GM19025 (cell line): ENCODE data around the gene CCDC74B.
"Not testable (repeated sequence)": the region's sequence is repeated elsewhere in the genome, so short reads cannot be mapped to it uniquely, and the experiment has no call there.

ENCODE experiments used
- ATAC-seq: cut with Tn5 transposase; IDR thresholded peaks from one replicate; pipeline ENCODE4 v1.9.1; 2021; ENCODE audit warnings: mild to moderate bottlenecking, low read depth, moderate library complexity; ENCODE audit not compliant: unreplicated experiment

CCDC74B gene

DNA sequence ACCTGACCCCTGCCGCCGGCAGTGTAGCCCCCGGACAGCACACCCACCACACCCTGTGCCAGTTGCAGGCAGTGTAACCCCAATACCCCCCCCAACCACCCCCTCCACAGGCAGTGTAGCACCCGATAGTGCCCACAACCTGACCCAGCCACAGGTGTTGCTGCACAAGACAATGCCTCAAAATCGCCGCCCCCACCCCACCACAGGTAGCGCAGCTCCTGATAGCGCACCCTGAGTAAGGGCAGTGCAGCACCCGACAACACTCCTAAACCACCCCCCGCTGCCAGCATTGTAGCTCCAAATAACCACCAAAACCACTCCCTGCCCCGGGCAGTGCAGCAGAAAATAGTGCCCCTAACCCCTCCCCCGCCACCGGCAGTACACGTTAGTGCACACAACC lies 16.4 kb downstream of the CCDC74B start:
- not testable (repeated sequence) for ATAC-seq

DNA sequence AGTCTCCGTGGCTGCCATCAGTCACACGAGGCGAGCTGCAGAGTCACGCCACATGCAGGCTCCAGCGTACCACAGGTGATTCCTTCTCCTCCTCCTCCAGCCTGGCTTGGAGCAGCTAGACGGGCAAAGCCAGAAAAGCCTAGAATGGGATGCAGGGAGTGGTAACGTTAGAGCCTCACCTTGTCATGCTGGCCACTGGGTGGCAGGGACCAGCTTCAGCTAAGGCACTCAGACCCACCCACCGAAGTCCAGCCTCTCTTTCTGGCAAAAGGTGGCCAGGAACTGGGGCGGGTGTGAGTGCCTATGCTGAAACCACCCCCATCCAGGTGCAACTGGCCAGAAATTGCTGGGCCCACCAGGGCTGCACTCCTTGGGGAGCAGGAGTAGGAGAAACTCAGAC lies 17.2 kb downstream of the CCDC74B start:
- ATAC-seq, result not testable (repeated sequence)

DNA sequence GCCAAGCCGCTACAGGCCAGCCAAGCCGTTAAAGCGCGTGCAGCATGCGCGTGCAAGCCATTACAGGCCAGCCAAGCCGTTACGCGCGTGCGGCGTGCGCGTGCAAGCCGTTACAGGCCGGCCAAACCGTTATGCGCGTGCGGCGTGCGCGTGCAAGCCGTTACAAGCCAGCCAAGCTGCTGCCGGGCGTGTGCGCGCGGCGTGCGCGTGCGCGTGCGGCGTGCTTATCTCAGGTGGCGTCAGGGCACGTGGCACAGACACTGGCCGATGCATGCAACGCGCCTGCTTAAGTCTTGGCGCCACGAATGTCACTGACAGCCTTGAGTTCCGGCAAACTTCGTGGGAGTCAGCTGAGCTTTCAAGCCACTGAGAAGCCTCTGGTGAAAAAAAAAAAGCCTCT lies 24.0 kb downstream of the CCDC74B start:
- not testable (repeated sequence) for ATAC-seq

DNA sequence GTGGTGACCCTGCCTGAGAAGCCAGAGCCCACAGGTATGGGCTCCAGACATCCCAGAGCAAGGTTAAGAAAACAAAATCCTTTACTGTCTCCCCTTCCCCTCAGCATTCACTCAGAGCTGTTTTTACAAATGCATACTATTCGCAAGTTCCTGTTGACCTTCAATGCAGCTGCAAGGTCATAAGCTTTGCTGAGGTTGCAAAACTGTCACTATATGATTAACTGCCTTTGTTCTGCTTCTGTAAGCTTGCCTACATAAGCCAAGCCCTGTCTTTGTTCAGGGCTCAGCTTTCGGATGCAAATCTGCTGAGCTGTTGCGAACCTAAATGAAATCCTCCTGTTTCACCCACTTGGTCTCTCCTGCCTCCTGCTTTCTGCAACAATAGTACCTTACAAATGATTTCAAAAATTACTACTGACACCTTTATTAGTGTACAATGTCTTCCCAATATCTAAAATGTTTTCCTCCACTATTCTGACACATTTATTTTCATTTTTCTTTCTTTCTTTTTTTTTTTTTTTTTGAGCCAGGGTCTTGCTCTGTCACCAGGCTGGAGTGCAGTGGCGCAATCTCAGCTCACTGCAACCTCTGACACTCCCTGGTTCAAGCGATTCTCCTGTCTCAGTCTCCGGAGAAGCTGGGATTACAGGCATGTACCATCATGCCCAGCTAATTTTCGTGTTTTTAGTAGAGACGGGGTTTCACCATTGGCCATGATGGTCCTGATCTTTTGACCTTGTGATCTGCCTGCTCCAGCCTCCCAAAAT lies 42.1 kb downstream of the CCDC74B start:
- not testable (repeated sequence) for ATAC-seq
